K562 (cell line): Measurements from ENCODE around the gene UNC5C. TPM values are rescaled to one million over a fixed set of nuclear protein-coding genes. Genes with fewer than 3 reads are reported as not detected.

Experiments used
- ATAC-seq: fragments of 200-7000 bp; cut with Tn5 transposase; 3 replicates; pipeline ENCODE4 v1.9.1; 2020; ENCODE audit warnings: moderate library complexity
- BruUV-seq: library from RNA; stranded (reverse); fragments of 400-500 nt; replicated peaks from 2 replicates; lab custom pipeline; 2021; lab: Mats Ljungman, UMichigan
- CTCF ChIA-PET: fragments of 300-600 bp; formaldehyde crosslinking; extraction: SDS; loops from one replicate; lab custom pipeline; 2021; ENCODE audit warnings: low intra/inter-chr PET ratio; lab: Yijun Ruan, JAX
- POLR2A ChIA-PET: fragments of 300-600, 350-650 bp; sonication (Branson Sonifier 250); formaldehyde crosslinking; extraction: SDS; loops from one replicate; lab custom pipeline; 2021; ENCODE audit warnings: antibody characterized with exemption, inconsistent platforms; lab: Yijun Ruan, JAX
- DNase-seq, 4 experiments: peaks; one replicate each; pipeline versions ENCODE4 v3.0.0 to v3.0.0-alpha.2; 2011 to 2018; ENCODE audit warnings: low spot score in 3 of 4, mixed read lengths in 3 of 4; ENCODE audit errors: extremely low read depth in 1 of 4
- FAIRE-seq: peaks from 2 replicates; lab custom pipeline; 2011; peaks lifted over from hg19 to GRCh38; lab: Jason Lieb, UNC
- H2AFZ ChIP-seq: 2 replicates; pipeline ENCODE4 v1.6.0; 2011; ENCODE audit warnings: low read depth, low read length, control low read depth, inconsistent platforms
- H3K27ac ChIP-seq: fragments of 200-600 bp; 3 replicates; pipeline ENCODE4 v1.8.0; 2011; ENCODE audit warnings: low read depth, mild to moderate bottlenecking, control low read depth, inconsistent platforms, low read length, moderate library complexity, mixed read lengths; ENCODE audit errors: extremely low read depth
- H3K27me3 ChIP-seq, 2 experiments: fragments of 300-600 bp in 1 of 2; 2 replicates in 1 of 2; 3 replicates in 1 of 2; pipeline versions ENCODE4 v1.6.0 to v1.8.0; 2011; ENCODE audit warnings: inconsistent platforms in 2 of 2, low read length in 2 of 2, mild to moderate bottlenecking in 1 of 2, mixed read lengths in 1 of 2, moderate library complexity in 1 of 2; ENCODE audit not compliant: control insufficient read depth in 2 of 2, insufficient read depth in 2 of 2
- H3K36me3 ChIP-seq: fragments of 300-600 bp; 3 replicates; pipeline ENCODE4 v1.8.0; 2011; ENCODE audit warnings: mild to moderate bottlenecking, low read length, inconsistent platforms; ENCODE audit not compliant: control insufficient read depth, insufficient read depth
- H3K4me1 ChIP-seq, 2 experiments: fragments of 200-600 bp in 1 of 2; replicated peaks in 1 of 2; 2 replicates in 1 of 2; 3 replicates in 1 of 2; pipeline versions ENCODE4 v1.5.1 to v1.8.0; 2011; ENCODE audit warnings: inconsistent platforms in 2 of 2, low read length in 2 of 2, mild to moderate bottlenecking in 1 of 2, mixed read lengths in 1 of 2, moderate library complexity in 1 of 2; ENCODE audit not compliant: control insufficient read depth in 2 of 2, insufficient read depth in 2 of 2
- H3K4me2 ChIP-seq: 2 replicates; pipeline ENCODE4 v1.6.1; 2011; ENCODE audit warnings: low read length, control low read depth, inconsistent platforms, mixed read lengths; ENCODE audit not compliant: insufficient read depth
- H3K4me3 ChIP-seq: fragments of 200-600 bp; sonication (generic), shearing (Covaris generic); 2 replicates; pipeline ENCODE4 v1.5.1; 2016; ENCODE audit warnings: control low read depth, inconsistent platforms
- H3K79me2 ChIP-seq: fragments of 200-600 bp; 3 replicates; pipeline ENCODE4 v1.8.0; 2011; ENCODE audit warnings: low read length, inconsistent platforms; ENCODE audit not compliant: control insufficient read depth, insufficient read depth
- H3K9ac ChIP-seq, 2 experiments: 2 replicates each; pipeline versions ENCODE4 v1.6.0 to v1.6.1; 2011; ENCODE audit warnings: low read depth in 2 of 2, low read length in 2 of 2, control low read depth in 1 of 2, inconsistent platforms in 1 of 2, mild to moderate bottlenecking in 1 of 2, mixed read lengths in 1 of 2; ENCODE audit not compliant: insufficient read depth in 1 of 2
- H3K9me1 ChIP-seq: one replicate; pipeline ENCODE4 v1.6.0; 2011; ENCODE audit warnings: inconsistent platforms, mild to moderate bottlenecking, low read length, moderate library complexity; ENCODE audit not compliant: control insufficient read depth, insufficient read depth
- H3K9me3 ChIP-seq: replicated peaks from 2 replicates; pipeline ENCODE4 v1.5.1; 2011; ENCODE audit warnings: low read depth, low read length, inconsistent platforms; ENCODE audit not compliant: control insufficient read depth, insufficient read depth
- H4K20me1 ChIP-seq: replicated peaks from 2 replicates; pipeline ENCODE4 v1.6.1; 2011; ENCODE audit warnings: low read length, inconsistent platforms, mixed read lengths; ENCODE audit not compliant: control insufficient read depth, insufficient read depth
- ELK1 ChIP-seq: sonication (generic); formaldehyde crosslinking; IDR thresholded peaks from 2 replicates; pipeline ENCODE4 v1.8.1; 2022; ENCODE audit warnings: missing genetic modification reagents
- EWSR1 ChIP-seq: fragments of 450-650 bp; IDR thresholded peaks from 2 replicates; pipeline ENCODE4 v1.6.1; 2018; ENCODE audit warnings: borderline replicate concordance, mild to moderate bottlenecking, low read depth, moderate library complexity; ENCODE audit not compliant: partially characterized antibody
- HMGXB4 ChIP-seq: sonication (generic); formaldehyde crosslinking; IDR thresholded peaks from 2 replicates; pipeline ENCODE4 v1.8.1; 2023; ENCODE audit warnings: mild to moderate bottlenecking, missing genetic modification reagents
- KDM1A ChIP-seq, 2 experiments: fragments of 450-650 bp; IDR thresholded peaks; 2 replicates each; pipeline ENCODE4 v1.6.1; 2016; ENCODE audit warnings: mild to moderate bottlenecking in 2 of 2
- TAF7 ChIP-seq: fragments of 450-650 bp; IDR thresholded peaks from 2 replicates; pipeline ENCODE4 v1.6.1; 2016; ENCODE audit warnings: missing genetic modification characterization, missing compliant biosample characterization
- WGBS: fragments of 100-300 bp; shearing (Covaris generic); methylation state at CpG from one replicate; pipeline ENCODE4 v1.1.6; 2016; ENCODE audit warnings: low coverage, mixed read lengths; ENCODE audit not compliant: insufficient coverage; ENCODE audit errors: missing lambda C conversion rate; 5-methylcytosine and 5-hydroxymethylcytosine counted together
- in situ Hi-C: fragments of 300-500 bp; cut with MboI; formaldehyde crosslinking; loops from 4 replicates; pipeline ENCODE4 v1.15.0; 2018; ENCODE audit warnings: inconsistent platforms, mixed read lengths
- intact Hi-C: fragments of 100-400 bp; cut with micrococcal nuclease; formaldehyde crosslinking; loops from 2 replicates; pipeline ENCODE4 v1.14.2; 2022
- polyA plus RNA-seq, 8 experiments: library from polyadenylated mRNA; depleted of rRNA in 4 of 8; stranded (reverse) in 5 of 8; unstranded in 3 of 8; fragments of >200 nt; fragmentation: Nextera tagmentation in 2 of 8; fragmentation: Illumina TruSeq in 1 of 8; extraction: Ambion mirVana in 2 of 8; extraction: Trizol in 1 of 8; gene quantifications; 2 replicates each; pipeline versions ENCODE4 v1.2.1 to v1.2.3, GENCODE V29; 2011 to 2014; ENCODE audit warnings: inconsistent platforms in 1 of 8, missing spikeins in 1 of 8
- total RNA-seq, 7 experiments: library from RNA; depleted of rRNA in 6 of 7; stranded (reverse); fragments of >200 nt in 6 of 7; fragmentation: Illumina TruSeq in 2 of 7; extraction: Trizol in 2 of 7; gene quantifications; 2 replicates each; pipeline versions ENCODE4 v1.2.1 to v1.2.3, GENCODE V29; 2011 to 2021; ENCODE audit warnings: low replicate concordance in 1 of 7
- TF ChIP-seq, protein P1 (sequence below): IDR thresholded peaks from 3 replicates; pipeline ENCODE4 v1.6.1; 2011; ENCODE audit warnings: borderline replicate concordance, mild to moderate bottlenecking, moderate library complexity; ENCODE audit not compliant: insufficient read length; ENCODE audit errors: extremely low read depth

The UNC5C gene
- total and polyA plus RNA-seq, 9 of the 15 experiments (the other 6 are each of a cell fraction or from before 2014, with no cell fraction given): under 0.01 to 0.10 (median 0.03) TPM; not detected in 1

GRCh38 chr4:95537863-95538488 is 10.8 kb downstream of the UNC5C start:
- POLR2A ChIA-PET: no interaction called here
- WGBS: 0% methylated on average over 3 of the region's 3 CpGs

GRCh38 chr4:95537191-95537590 is 11.6 kb downstream of the UNC5C start:
- no peak overlapping the region for H3K4me2 ChIP-seq
- H3K4me1 ChIP-seq: no peaks in the 10 kb centered on the region
- intact Hi-C loops: no loop called here
- no peaks in the 10 kb centered on the region for H3K9me1 ChIP-seq
- ATAC-seq (no peak), FAIRE-seq (no peak), DNase-seq (no peak)
- POLR2A ChIA-PET: no interaction called here
- H4K20me1 ChIP-seq: no peaks in the 10 kb centered on the region
- CTCF ChIA-PET: no interaction called here
- in situ Hi-C loops: no loop called here
- H3K27ac ChIP-seq: no peak overlapping the region
- no peaks in the 10 kb centered on the region for H3K9me3 ChIP-seq
- no peak overlapping the region for H3K4me3 ChIP-seq
- H3K79me2 ChIP-seq: no peaks in the 10 kb centered on the region
- H3K36me3 ChIP-seq: no peaks in the 10 kb centered on the region
- H3K9ac ChIP-seq: no peak overlapping the region
- 0% methylated on average over 8 of the region's 8 CpGs for WGBS
- H2AFZ ChIP-seq: no peak overlapping the region; the same call in 1 of the 2 replicates
- no peaks in the 10 kb centered on the region for H3K27me3 ChIP-seq
- no TSS peak for BruUV-seq
- no peak for TF ChIP-seq TAF7 (tag)
- no peak for TF ChIP-seq EWSR1
- TF ChIP-seq, protein P1, sequence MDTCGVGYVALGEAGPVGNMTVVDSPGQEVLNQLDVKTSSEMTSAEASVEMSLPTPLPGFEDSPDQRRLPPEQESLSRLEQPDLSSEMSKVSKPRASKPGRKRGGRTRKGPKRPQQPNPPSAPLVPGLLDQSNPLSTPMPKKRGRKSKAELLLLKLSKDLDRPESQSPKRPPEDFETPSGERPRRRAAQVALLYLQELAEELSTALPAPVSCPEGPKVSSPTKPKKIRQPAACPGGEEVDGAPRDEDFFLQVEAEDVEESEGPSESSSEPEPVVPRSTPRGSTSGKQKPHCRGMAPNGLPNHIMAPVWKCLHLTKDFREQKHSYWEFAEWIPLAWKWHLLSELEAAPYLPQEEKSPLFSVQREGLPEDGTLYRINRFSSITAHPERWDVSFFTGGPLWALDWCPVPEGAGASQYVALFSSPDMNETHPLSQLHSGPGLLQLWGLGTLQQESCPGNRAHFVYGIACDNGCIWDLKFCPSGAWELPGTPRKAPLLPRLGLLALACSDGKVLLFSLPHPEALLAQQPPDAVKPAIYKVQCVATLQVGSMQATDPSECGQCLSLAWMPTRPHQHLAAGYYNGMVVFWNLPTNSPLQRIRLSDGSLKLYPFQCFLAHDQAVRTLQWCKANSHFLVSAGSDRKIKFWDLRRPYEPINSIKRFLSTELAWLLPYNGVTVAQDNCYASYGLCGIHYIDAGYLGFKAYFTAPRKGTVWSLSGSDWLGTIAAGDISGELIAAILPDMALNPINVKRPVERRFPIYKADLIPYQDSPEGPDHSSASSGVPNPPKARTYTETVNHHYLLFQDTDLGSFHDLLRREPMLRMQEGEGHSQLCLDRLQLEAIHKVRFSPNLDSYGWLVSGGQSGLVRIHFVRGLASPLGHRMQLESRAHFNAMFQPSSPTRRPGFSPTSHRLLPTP: no peak
- TF ChIP-seq HMGXB4 (CRISPR knock-in tag): no peak

More at GRCh38 chr4:95537863-95538488, 10.8 kb downstream of the UNC5C start:
- Histone ChIP-seq H4K20me1 (no peaks in the 10 kb centered on the region), H3K4me2 (no peak overlapping the region), H3K36me3 (no peaks in the 10 kb centered on the region), H3K9me3 (no peaks in the 10 kb centered on the region), H3K4me3 (no peak overlapping the region), H3K79me2 (no peaks in the 10 kb centered on the region), H3K4me1 (no peaks in the 10 kb centered on the region), H3K27ac (no peak overlapping the region), H3K27me3 (no peaks in the 10 kb centered on the region), H2AFZ (no peak overlapping the region), H3K9ac (no peak overlapping the region), H3K9me1 (no peaks in the 10 kb centered on the region)
- in situ Hi-C loops: no loop called here
- no TSS peak for BruUV-seq
- intact Hi-C loops: no loop called here
- no peak for DNase-seq
- TF ChIP-seq ELK1 (CRISPR knock-in tag): no peak
- no peak for TF ChIP-seq KDM1A (IDR thresholded peaks at IDR 0.05)
- no peak for ATAC-seq
- CTCF ChIA-PET: no interaction called here
- FAIRE-seq: no peak
